Pons (tissue), 1 donor: ENCODE results near the gene SMYD2.

Experiments used
- DNase-seq: peaks from one replicate; pipeline ENCODE4 v3.0.0-alpha.2; 2016; ENCODE audit warnings: low spot score

Gene SMYD2

GRCh38 chr1:214329470-214330220 is 48.7 kb downstream of the SMYD2 start:
- no peak for DNase-seq

GRCh38 chr1:214330222-214330621 is 49.3 kb downstream of the SMYD2 start:
- DNase-seq, result no peak

- DNase-seq, result no peak
Observed at GRCh38 chr1:214330715-214331114, 49.8 kb downstream of the SMYD2 start.

- DNase-seq, result no peak
Observed at GRCh38 chr1:214331180-214331579, 50.2 kb downstream of the SMYD2 start.

GRCh38 chr1:214331827-214332423 is 51.0 kb downstream of the SMYD2 start:
- peak; percentile 27 for DNase-seq

- DNase-seq, result peak; percentile 49
Observed at GRCh38 chr1:214332946-214333798, 52.2 kb downstream of the SMYD2 start.

- DNase-seq, result no peak
Observed at GRCh38 chr1:214335567-214335966, 54.6 kb downstream of the SMYD2 start.

- no peak for DNase-seq
Observed at GRCh38 chr1:214337015-214337414, 56.1 kb downstream of the SMYD2 start.

- no peak for DNase-seq
Observed at GRCh38 chr1:214337511-214337910, 56.6 kb downstream of the SMYD2 start.

- DNase-seq, result no peak
Observed at GRCh38 chr1:214338212-214338611, 57.3 kb downstream of the SMYD2 start.

GRCh38 chr1:214341459-214341858 is 60.5 kb downstream of the SMYD2 start:
- no peak for DNase-seq

- DNase-seq, result no peak
Observed at GRCh38 chr1:214341932-214342331, 61.0 kb downstream of the SMYD2 start.

- DNase-seq, result no peak
Observed at GRCh38 chr1:214342525-214342924, 61.6 kb downstream of the SMYD2 start.

GRCh38 chr1:214344897-214345296 is 63.9 kb downstream of the SMYD2 start:
- no peak for DNase-seq

- DNase-seq, result no peak
Observed at GRCh38 chr1:214349008-214349407, 68.0 kb downstream of the SMYD2 start.

- no peak for DNase-seq
Observed at GRCh38 chr1:214349781-214350180, 68.8 kb downstream of the SMYD2 start.

GRCh38 chr1:214351551-214352277 is 70.8 kb downstream of the SMYD2 start:
- DNase-seq, result no peak

GRCh38 chr1:214352838-214353237 is 71.9 kb downstream of the SMYD2 start:
- no peak for DNase-seq

GRCh38 chr1:214354440-214355148 is 73.6 kb downstream of the SMYD2 start:
- no peak for DNase-seq

GRCh38 chr1:214360116-214360515 is 79.2 kb downstream of the SMYD2 start:
- DNase-seq, result no peak

- no peak for DNase-seq
Observed at GRCh38 chr1:214360525-214361164, 79.7 kb downstream of the SMYD2 start.
